ENCODE data around the gene USP5. TPM values are rescaled to one million over a fixed set of nuclear protein-coding genes. Genes with fewer than 3 reads are reported as not detected.

Gene USP5
- total and polyA plus RNA-seq, 11 donors: 23.4 to 96.8 (median 60.6) TPM

GRCh38 chr12:6834254-6834653 lies 17.7 kb upstream of the USP5 start:
- DNase-seq: no peak
- H3K27me3 ChIP-seq: no peaks in the 10 kb centered on the region
- peak overlapping the region; percentile 26 to 97 (median 80) for H3K27ac ChIP-seq
- peaks cover 0 to 70% (median 36%) of the 10 kb centered on the region in 9 donors for H3K36me3 ChIP-seq
- no peak for ATAC-seq
- H3K9me3 ChIP-seq: no peaks in the 10 kb centered on the region
- peaks cover 0 to 34% (median 10%) of the 10 kb centered on the region in 12 donors for H3K4me1 ChIP-seq
- peak overlapping the region in 11 of 12 donors; percentile 0 to 59 (median 46) for H3K4me3 ChIP-seq
- TF ChIP-seq, protein P1, sequence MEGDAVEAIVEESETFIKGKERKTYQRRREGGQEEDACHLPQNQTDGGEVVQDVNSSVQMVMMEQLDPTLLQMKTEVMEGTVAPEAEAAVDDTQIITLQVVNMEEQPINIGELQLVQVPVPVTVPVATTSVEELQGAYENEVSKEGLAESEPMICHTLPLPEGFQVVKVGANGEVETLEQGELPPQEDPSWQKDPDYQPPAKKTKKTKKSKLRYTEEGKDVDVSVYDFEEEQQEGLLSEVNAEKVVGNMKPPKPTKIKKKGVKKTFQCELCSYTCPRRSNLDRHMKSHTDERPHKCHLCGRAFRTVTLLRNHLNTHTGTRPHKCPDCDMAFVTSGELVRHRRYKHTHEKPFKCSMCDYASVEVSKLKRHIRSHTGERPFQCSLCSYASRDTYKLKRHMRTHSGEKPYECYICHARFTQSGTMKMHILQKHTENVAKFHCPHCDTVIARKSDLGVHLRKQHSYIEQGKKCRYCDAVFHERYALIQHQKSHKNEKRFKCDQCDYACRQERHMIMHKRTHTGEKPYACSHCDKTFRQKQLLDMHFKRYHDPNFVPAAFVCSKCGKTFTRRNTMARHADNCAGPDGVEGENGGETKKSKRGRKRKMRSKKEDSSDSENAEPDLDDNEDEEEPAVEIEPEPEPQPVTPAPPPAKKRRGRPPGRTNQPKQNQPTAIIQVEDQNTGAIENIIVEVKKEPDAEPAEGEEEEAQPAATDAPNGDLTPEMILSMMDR (IDR thresholded peaks at IDR 0.05): no peak
- no peak for TF ChIP-seq POLR2A (IDR thresholded peaks at IDR 0.05)
- intact Hi-C loops (cut with DNase I): no loop called here
- 40 to 71% (median 65%) methylated on average over 1 of the region's 1 CpG for WGBS, 4 donors

- Histone ChIP-seq H3K9me3 (no peaks in the 10 kb centered on the region), H3K36me3 (peaks cover 0 to 76% (median 39%) of the 10 kb centered on the region in 9 donors), H3K27ac (peak overlapping the region in 7 of 12 donors; percentile 13 to 97 (median 81)), H3K27me3 (no peaks in the 10 kb centered on the region), H3K4me3 (peak overlapping the region in 6 of 12 donors; percentile 45 to 59 (median 48)), H3K4me1 (peaks cover 0 to 28% (median 9%) of the 10 kb centered on the region in 12 donors)
- WGBS, 4 donors: 79 to 89% (median 83%) methylated on average over 5 of the region's 5 CpGs
- intact Hi-C loops (cut with DNase I): no loop called here
- ATAC-seq (no peak), DNase-seq (no peak)
- TF ChIP-seq, protein P1 (IDR thresholded peaks at IDR 0.05): no peak
- TF ChIP-seq POLR2A (IDR thresholded peaks at IDR 0.05): no peak
Observed at GRCh38 chr12:6834873-6835272, 17.1 kb upstream of the USP5 start.

DNA sequence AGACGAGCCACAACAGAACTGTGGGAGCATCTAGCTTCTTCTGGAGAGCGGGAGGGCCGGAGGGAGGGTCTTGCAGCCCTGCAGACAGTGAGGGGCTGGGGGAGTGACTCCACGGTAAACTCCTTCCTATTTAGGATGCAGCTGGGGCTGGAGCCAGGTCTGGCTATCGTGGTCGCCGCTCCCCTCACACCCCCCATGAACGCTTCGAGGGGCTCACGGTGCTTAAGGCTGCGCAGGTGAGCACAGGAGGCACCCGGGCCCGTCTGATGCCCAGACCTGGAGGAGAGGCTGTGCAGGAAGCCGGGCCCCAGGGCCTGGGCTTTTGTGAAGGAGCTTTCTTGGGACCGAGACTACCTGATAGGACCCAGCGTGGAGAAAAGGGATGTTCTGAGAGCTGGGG lies 15.1 kb upstream of the USP5 start:
- no peak for TF ChIP-seq POLR2A (IDR thresholded peaks at IDR 0.05)
- TF ChIP-seq, protein P1 (IDR thresholded peaks at IDR 0.05): no peak
- Histone ChIP-seq H3K9me3 (no peaks in the 10 kb centered on the region), H3K4me3 (no peak overlapping the region), H3K36me3 (peaks cover 0 to 69% (median 32%) of the 10 kb centered on the region in 9 donors), H3K4me1 (peaks cover 0 to 37% (median 12%) of the 10 kb centered on the region in 12 donors), H3K27me3 (no peaks in the 10 kb centered on the region), H3K27ac (no peak overlapping the region)
- DNase-seq (peak in 1 of 5 donors; percentile 19), ATAC-seq (no peak)
- WGBS, 4 donors: 85 to 94% (median 89%) methylated on average over 10 to 16 of the region's 16 CpGs
- intact Hi-C loops (cut with DNase I): no loop called here

DNA sequence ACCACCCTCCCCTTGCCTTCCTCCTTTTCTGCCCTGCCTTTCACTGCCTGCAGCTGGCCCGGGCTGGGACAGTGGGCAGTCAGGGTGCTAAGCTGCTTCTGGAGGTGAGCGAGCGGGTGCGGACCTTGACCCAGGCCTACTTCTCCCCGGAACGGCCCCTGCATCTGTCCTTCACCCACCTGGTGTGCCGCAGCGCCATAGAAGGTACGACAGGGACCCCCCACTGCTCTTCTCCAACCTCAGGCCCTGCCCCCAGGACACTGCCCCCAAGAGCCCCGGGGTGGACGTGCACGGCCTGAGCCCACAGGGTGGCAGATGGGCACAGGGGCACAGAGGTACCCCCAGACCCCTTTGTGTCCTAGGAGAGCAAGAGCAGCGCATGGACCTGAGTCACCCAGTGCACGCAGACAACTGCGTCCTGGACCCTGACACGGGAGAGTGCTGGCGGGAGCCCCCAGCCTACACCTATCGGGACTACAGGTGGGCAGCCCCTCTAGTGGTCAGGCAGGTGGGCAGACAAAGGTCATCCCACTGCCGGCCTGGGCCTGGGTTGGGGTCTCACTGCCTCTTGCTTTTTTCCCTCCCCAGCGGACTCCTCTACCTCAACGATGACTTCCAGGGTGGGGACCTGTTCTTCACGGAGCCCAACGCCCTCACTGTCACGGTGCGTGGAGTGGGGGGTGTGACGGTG lies 14.4 kb upstream of the USP5 start:
- no peak overlapping the region for H3K27ac ChIP-seq
- no peaks in the 10 kb centered on the region for H3K9me3 ChIP-seq
- no peak overlapping the region for H3K4me3 ChIP-seq
- no peak for TF ChIP-seq POLR2A (IDR thresholded peaks at IDR 0.05)
- TF ChIP-seq, protein P1 (IDR thresholded peaks at IDR 0.05): no peak
- H3K4me1 ChIP-seq: peaks cover 0 to 37% (median 12%) of the 10 kb centered on the region in 12 donors
- H3K36me3 ChIP-seq: peaks cover 0 to 69% (median 34%) of the 10 kb centered on the region in 9 donors
- no peaks in the 10 kb centered on the region for H3K27me3 ChIP-seq
- ATAC-seq (no peak), DNase-seq (no peak)
- intact Hi-C loops (cut with DNase I): no loop called here
- 91 to 94% (median 93%) methylated on average over 23 to 26 of the region's 26 CpGs for WGBS, 4 donors

Data from heart left ventricle (tissue), 16 donors.